ENCODE results near the gene BCAT1. TPM values are rescaled to one million over a fixed set of nuclear protein-coding genes. Genes with fewer than 3 reads are reported as not detected.

The BCAT1 gene
- total and polyA plus RNA-seq, 2 of the 8 experiments (the other 6 are each of a cell fraction or from before 2014, with no cell fraction given) = 19.7 to 263 TPM

GRCh38 chr12:24853094-24853493 lies 95.8 kb downstream of the BCAT1 start:
- H3K4me2 ChIP-seq (ENCODE audit: insufficient read depth in 1 of 2, low read depth in 2 of 2, low read length in 2 of 2) = no peak overlapping the region
- POLR2A ChIA-PET (ENCODE audit: partially characterized antibody) = no interaction called here
- TF ChIP-seq TBP (IDR thresholded peaks at IDR 0.05; ENCODE audit: low read depth, low read length) (no peak), CREB1 (IDR thresholded peaks at IDR 0.05) (no peak), RBBP5 (IDR thresholded peaks at IDR 0.05; ENCODE audit: borderline replicate concordance, low read depth, low read length) (no peak), TCF12 (IDR thresholded peaks at IDR 0.05; ENCODE audit: low read depth, low read length) (no peak), POLR2AphosphoS5 (IDR thresholded peaks at IDR 0.05; ENCODE audit: low read depth, low read length) (no peak), SP2 (IDR thresholded peaks at IDR 0.05; ENCODE audit: low read length) (no peak), TAF1 (IDR thresholded peaks at IDR 0.05; ENCODE audit: low read depth, low read length) (no peak), RXRA (IDR thresholded peaks at IDR 0.05; ENCODE audit: insufficient read depth, low read depth, low read length) (no peak), EP300 (IDR thresholded peaks at IDR 0.05; ENCODE audit: borderline replicate concordance in 1 of 2, low read depth in 2 of 2, low read length in 2 of 2) (no peak), ASH2L (IDR thresholded peaks at IDR 0.05; ENCODE audit: low read length) (no peak), POLR2A (IDR thresholded peaks at IDR 0.05; ENCODE audit: control extremely low read depth in 1 of 2, low read depth in 2 of 2, low read length in 2 of 2) (no peak), EZH2 (IDR thresholded peaks at IDR 0.05; ENCODE audit: low read depth, low read length, severe bottlenecking) (no peak), JUND (IDR thresholded peaks at IDR 0.05; ENCODE audit: low read length) (no peak), KDM5A (IDR thresholded peaks at IDR 0.05; ENCODE audit: low read length) (no peak), HDAC2 (IDR thresholded peaks at IDR 0.05; ENCODE audit: borderline replicate concordance in 1 of 2, low read depth in 2 of 2, low read length in 2 of 2) (no peak)

More at GRCh38 chr12:24853094-24853493, 95.8 kb downstream of the BCAT1 start:
- Histone ChIP-seq H4K20me1 (replicated peaks in 1 of 2; ENCODE audit: control insufficient read depth in 1 of 2, insufficient read depth in 2 of 2, low read length in 2 of 2) (peaks cover 0 to 3% of the 10 kb centered on the region in 2 experiments), H3K79me1 (ENCODE audit: low read depth, low read length) (peaks cover 3% of the 10 kb centered on the region; the same call in 1 of the 2 replicates), H3K79me2 (ENCODE audit: control insufficient read depth in 1 of 2, insufficient read depth in 2 of 2, low read length in 2 of 2) (peaks cover 0 to 3% of the 10 kb centered on the region in 2 experiments; a peak in 1 of 4 replicates), H3K4ac (replicated peaks; ENCODE audit: insufficient read length, low read depth, low read length) (no peak overlapping the region), H3K14ac (ENCODE audit: insufficient read length) (no peak overlapping the region), H3K9ac (replicated peaks in 1 of 4; ENCODE audit: extremely low read depth in 1 of 4, low read depth in 3 of 4, low read length in 3 of 4) (no peak overlapping the region), H3K27me3 (replicated peaks in 1 of 4; ENCODE audit: control insufficient read depth in 3 of 4, extremely low read depth in 1 of 4, insufficient read depth in 3 of 4, low read length in 3 of 4) (no peaks in the 10 kb centered on the region), H3K4me1 (replicated peaks in 1 of 4; ENCODE audit: control insufficient read depth in 3 of 4, insufficient read depth in 4 of 4, low read length in 3 of 4) (peaks cover 0 to 2% (median under 1%) of the 10 kb centered on the region in 4 experiments; a peak in 2 of 7 replicates), H3K36me3 (ENCODE audit: control insufficient read depth in 2 of 4, insufficient read depth in 4 of 4, low read length in 3 of 4) (peaks cover 6 to 22% (median 12%) of the 10 kb centered on the region in 4 experiments; a peak in 5 of 8 replicates), H2BK20ac (ENCODE audit: low read length) (no peak overlapping the region), H2AFZ (ENCODE audit: low read length) (no peak overlapping the region), H3K23me2 (ENCODE audit: low read depth, low read length) (peaks cover 3% of the 10 kb centered on the region; the same call in 1 of the 2 replicates), H3K56ac (replicated peaks; ENCODE audit: insufficient read length, low read depth, low read length) (no peak overlapping the region), H3K23ac (ENCODE audit: insufficient read length) (no peak overlapping the region), H4K5ac (ENCODE audit: insufficient read length, low read depth, low read length) (no peak overlapping the region), H2BK15ac (ENCODE audit: low read length) (no peak overlapping the region), H2BK5ac (ENCODE audit: low read depth, low read length) (no peak overlapping the region), H3K27ac (ENCODE audit: low read depth, low read length) (no peak overlapping the region), H4K8ac (ENCODE audit: extremely low read depth, insufficient read depth, low read length) (no peak overlapping the region), H3K4me3 (ENCODE audit: extremely low read depth in 1 of 4, insufficient read depth in 2 of 4, low read depth in 3 of 4, low read length in 4 of 4) (no peak overlapping the region), H3K18ac (ENCODE audit: extremely low read depth, low read length) (no peak overlapping the region), H2AK5ac (ENCODE audit: low read depth, low read length) (no peak overlapping the region), H4K91ac (replicated peaks; ENCODE audit: insufficient read length, low read length) (no peak overlapping the region), H2BK120ac (replicated peaks; ENCODE audit: low read depth, low read length) (no peak overlapping the region), H2BK12ac (ENCODE audit: low read depth, low read length) (no peak overlapping the region), H3K9me3 (ENCODE audit: insufficient read depth in 2 of 2, low read depth in 1 of 2, low read length in 1 of 2) (peaks cover 3 to 5% of the 10 kb centered on the region in 2 experiments; a peak in 1 of 4 replicates)
- CTCF ChIA-PET (ENCODE audit: partially characterized antibody) = interaction anchor here (0.6 to 2.6 kb wide), 7 partner anchors 9 to 302 kb away, joined by 3 to 7 read pairs (median 3); no protein-coding TSS in a partner anchor
- DNase-seq (ENCODE audit: low read depth in 1 of 2, low spot score in 2 of 2) (no peak), FAIRE-seq (no peak)
- 94% methylated on average over 2 of the region's 2 CpGs; no CpG with 5 or more reads in 1 of the 2 experiments for WGBS, 2 experiments (ENCODE audit: extremely low coverage in 1 of 2, insufficient coverage in 1 of 2, insufficient read length in 1 of 2, insufficient replicate concordance in 2 of 2, low coverage in 1 of 2, low lambda C conversion rate in 2 of 2, missing lambda C conversion rate in 1 of 2)

All from H1 (cell line).